Lower leg skin (tissue), 3 donors: ENCODE data around the gene TXNRD3.

ENCODE experiments used
- POLR2A ChIP-seq, 2 donors: fragments of 450-650 bp; IDR thresholded peaks; one replicate each; pipeline ENCODE4 v1.6.1; 2016 to 2017; ENCODE audit warnings: antibody characterized with exemption in 2 of 2, mild to moderate bottlenecking in 1 of 2, moderate library complexity in 1 of 2
- TF ChIP-seq, protein P1 (sequence below), 3 donors: fragments of 450-650 bp; IDR thresholded peaks; one replicate each; pipeline ENCODE4 v1.5.1; 2016; ENCODE audit warnings: antibody characterized with exemption in 3 of 3, mild to moderate bottlenecking in 3 of 3, moderate library complexity in 2 of 3

- TF ChIP-seq, protein P1, sequence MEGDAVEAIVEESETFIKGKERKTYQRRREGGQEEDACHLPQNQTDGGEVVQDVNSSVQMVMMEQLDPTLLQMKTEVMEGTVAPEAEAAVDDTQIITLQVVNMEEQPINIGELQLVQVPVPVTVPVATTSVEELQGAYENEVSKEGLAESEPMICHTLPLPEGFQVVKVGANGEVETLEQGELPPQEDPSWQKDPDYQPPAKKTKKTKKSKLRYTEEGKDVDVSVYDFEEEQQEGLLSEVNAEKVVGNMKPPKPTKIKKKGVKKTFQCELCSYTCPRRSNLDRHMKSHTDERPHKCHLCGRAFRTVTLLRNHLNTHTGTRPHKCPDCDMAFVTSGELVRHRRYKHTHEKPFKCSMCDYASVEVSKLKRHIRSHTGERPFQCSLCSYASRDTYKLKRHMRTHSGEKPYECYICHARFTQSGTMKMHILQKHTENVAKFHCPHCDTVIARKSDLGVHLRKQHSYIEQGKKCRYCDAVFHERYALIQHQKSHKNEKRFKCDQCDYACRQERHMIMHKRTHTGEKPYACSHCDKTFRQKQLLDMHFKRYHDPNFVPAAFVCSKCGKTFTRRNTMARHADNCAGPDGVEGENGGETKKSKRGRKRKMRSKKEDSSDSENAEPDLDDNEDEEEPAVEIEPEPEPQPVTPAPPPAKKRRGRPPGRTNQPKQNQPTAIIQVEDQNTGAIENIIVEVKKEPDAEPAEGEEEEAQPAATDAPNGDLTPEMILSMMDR (IDR thresholded peaks at IDR 0.05), result no peak
- no peak for TF ChIP-seq POLR2A (IDR thresholded peaks at IDR 0.05)
Observed at GRCh38 chr3:126665221-126665936, 10.5 kb upstream of the TXNRD3 start.
